ENCODE data around the gene PTGDS.

DNA sequence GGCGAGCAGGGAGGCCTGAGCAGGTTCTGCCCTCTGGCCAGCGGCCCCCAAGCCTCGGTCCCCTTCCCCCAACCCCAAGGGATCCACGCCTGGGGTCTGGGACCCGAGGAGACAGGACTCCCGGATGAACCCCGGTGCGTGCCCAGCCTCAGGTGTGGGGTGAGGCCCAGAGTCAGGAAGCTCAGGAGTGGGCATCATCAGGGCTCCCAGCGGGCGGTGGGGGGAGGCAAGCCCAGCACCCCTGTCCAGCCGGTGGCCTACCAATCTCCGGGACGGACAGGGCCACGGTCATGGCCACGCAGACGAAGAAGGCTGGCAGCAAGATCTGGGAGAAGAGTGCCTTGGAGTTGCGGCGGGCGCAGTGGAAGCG, 36.3 kb downstream of the PTGDS start:
- TF ChIP-seq ZNF217 (CRISPR knock-in tag; IDR thresholded peaks at IDR 0.05) (no peak), RNF2 (IDR thresholded peaks at IDR 0.05) (no peak), NONO (IDR thresholded peaks at IDR 0.05; ENCODE audit: low read depth in 2 of 2, low read length in 1 of 2) (no peak), EGR1 (conservative IDR thresholded peaks at IDR 0.05) (no peak)
- TF ChIP-seq, protein P1, sequence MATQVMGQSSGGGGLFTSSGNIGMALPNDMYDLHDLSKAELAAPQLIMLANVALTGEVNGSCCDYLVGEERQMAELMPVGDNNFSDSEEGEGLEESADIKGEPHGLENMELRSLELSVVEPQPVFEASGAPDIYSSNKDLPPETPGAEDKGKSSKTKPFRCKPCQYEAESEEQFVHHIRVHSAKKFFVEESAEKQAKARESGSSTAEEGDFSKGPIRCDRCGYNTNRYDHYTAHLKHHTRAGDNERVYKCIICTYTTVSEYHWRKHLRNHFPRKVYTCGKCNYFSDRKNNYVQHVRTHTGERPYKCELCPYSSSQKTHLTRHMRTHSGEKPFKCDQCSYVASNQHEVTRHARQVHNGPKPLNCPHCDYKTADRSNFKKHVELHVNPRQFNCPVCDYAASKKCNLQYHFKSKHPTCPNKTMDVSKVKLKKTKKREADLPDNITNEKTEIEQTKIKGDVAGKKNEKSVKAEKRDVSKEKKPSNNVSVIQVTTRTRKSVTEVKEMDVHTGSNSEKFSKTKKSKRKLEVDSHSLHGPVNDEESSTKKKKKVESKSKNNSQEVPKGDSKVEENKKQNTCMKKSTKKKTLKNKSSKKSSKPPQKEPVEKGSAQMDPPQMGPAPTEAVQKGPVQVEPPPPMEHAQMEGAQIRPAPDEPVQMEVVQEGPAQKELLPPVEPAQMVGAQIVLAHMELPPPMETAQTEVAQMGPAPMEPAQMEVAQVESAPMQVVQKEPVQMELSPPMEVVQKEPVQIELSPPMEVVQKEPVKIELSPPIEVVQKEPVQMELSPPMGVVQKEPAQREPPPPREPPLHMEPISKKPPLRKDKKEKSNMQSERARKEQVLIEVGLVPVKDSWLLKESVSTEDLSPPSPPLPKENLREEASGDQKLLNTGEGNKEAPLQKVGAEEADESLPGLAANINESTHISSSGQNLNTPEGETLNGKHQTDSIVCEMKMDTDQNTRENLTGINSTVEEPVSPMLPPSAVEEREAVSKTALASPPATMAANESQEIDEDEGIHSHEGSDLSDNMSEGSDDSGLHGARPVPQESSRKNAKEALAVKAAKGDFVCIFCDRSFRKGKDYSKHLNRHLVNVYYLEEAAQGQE (IDR thresholded peaks at IDR 0.05; ENCODE audit: borderline replicate concordance), result no peak
- TF ChIP-seq, protein P1 (CRISPR knock-in tag; IDR thresholded peaks at IDR 0.05; ENCODE audit: low read depth), result no peak
